Bronchial epithelial cell (primary cell): Measurements from ENCODE around the gene KDM4B. TPM values are rescaled to one million over a fixed set of nuclear protein-coding genes. Genes with fewer than 3 reads are reported as not detected.

Source experiments
- DNase-seq: peaks from one replicate; pipeline ENCODE4 v3.0.0-alpha.2; 2010; ENCODE audit warnings: low read depth
- FAIRE-seq: peaks from 2 replicates; lab custom pipeline; 2011; peaks lifted over from hg19 to GRCh38; lab: Jason Lieb, UNC
- H3K27me3 ChIP-seq: 2 replicates; pipeline ENCODE4 v1.5.1; 2011; ENCODE audit warnings: low read length; ENCODE audit not compliant: control insufficient read depth, insufficient read depth
- H3K36me3 ChIP-seq: 2 replicates; pipeline ENCODE4 v1.5.1; 2011; ENCODE audit warnings: low read length; ENCODE audit not compliant: control insufficient read depth, insufficient read depth
- H3K4me3 ChIP-seq: 2 replicates; pipeline ENCODE4 v1.5.1; 2011; ENCODE audit warnings: mild to moderate bottlenecking, low read depth, low read length, control low read depth
- total RNA-seq: library from RNA; depleted of rRNA; stranded (reverse); fragments of >200 nt; gene quantifications from 2 replicates; pipeline ENCODE4 v1.2.1, GENCODE V29; 2014
- TF ChIP-seq, protein P1 (sequence below): IDR thresholded peaks from 2 replicates; pipeline ENCODE4 v1.5.1; 2011; ENCODE audit warnings: mild to moderate bottlenecking, moderate library complexity, low read length, control low read depth, inconsistent platforms; ENCODE audit not compliant: insufficient read depth, severe bottlenecking

KDM4B gene
- total RNA-seq, 1 donor from 2014 or later: 12.6 TPM

DNA sequence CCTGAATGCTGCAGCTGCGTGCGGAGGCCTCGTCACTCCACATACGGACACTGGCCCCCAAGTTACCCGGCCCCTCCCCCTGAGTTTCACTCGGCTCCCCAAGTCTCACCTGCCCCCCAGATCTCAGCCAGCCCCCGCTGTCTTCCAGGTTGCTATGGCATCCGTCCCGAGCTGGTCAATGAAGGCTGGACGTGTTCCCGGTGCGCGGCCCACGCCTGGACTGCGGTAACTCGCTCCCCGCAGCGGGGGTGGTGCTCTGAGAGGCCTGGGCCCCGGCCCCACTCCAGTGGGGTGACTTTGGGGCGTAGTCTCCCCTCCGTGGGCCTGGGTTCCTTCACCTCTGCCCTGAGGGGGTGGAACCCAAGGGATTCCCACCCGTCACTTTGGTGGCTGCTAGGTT, 168.2 kb downstream of the KDM4B start:
- no peak overlapping the region for H3K4me3 ChIP-seq
- H3K27me3 ChIP-seq: no peaks in the 10 kb centered on the region
- no peak for DNase-seq
- no peak for FAIRE-seq
- TF ChIP-seq, protein P1, sequence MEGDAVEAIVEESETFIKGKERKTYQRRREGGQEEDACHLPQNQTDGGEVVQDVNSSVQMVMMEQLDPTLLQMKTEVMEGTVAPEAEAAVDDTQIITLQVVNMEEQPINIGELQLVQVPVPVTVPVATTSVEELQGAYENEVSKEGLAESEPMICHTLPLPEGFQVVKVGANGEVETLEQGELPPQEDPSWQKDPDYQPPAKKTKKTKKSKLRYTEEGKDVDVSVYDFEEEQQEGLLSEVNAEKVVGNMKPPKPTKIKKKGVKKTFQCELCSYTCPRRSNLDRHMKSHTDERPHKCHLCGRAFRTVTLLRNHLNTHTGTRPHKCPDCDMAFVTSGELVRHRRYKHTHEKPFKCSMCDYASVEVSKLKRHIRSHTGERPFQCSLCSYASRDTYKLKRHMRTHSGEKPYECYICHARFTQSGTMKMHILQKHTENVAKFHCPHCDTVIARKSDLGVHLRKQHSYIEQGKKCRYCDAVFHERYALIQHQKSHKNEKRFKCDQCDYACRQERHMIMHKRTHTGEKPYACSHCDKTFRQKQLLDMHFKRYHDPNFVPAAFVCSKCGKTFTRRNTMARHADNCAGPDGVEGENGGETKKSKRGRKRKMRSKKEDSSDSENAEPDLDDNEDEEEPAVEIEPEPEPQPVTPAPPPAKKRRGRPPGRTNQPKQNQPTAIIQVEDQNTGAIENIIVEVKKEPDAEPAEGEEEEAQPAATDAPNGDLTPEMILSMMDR: no peak
- peaks cover 50% of the 10 kb centered on the region for H3K36me3 ChIP-seq

- TF ChIP-seq, protein P1: peak; percentile 11
- H3K4me3 ChIP-seq: no peak overlapping the region
- no peak for DNase-seq
- no peaks in the 10 kb centered on the region for H3K27me3 ChIP-seq
- H3K36me3 ChIP-seq: peaks cover 51% of the 10 kb centered on the region
- FAIRE-seq: no peak
Measured at GRCh38 chr19:5137571-5138124, 168.7 kb downstream of the KDM4B start.

- TF ChIP-seq, protein P1: no peak
- FAIRE-seq: peak; percentile 28
- DNase-seq: peak; percentile 25
- H3K36me3 ChIP-seq: peaks cover 44% of the 10 kb centered on the region
- H3K27me3 ChIP-seq: no peaks in the 10 kb centered on the region
- no peak overlapping the region for H3K4me3 ChIP-seq
Measured at GRCh38 chr19:5138606-5139582, 170.0 kb downstream of the KDM4B start.

- TF ChIP-seq, protein P1: no peak
- no peak for DNase-seq
- peaks cover 41% of the 10 kb centered on the region for H3K36me3 ChIP-seq
- peak; percentile 13 for FAIRE-seq
- no peaks in the 10 kb centered on the region for H3K27me3 ChIP-seq
- H3K4me3 ChIP-seq: no peak overlapping the region
Measured at GRCh38 chr19:5139583-5140325, 170.8 kb downstream of the KDM4B start.

- Histone ChIP-seq H3K4me3 (no peak overlapping the region), H3K27me3 (no peaks in the 10 kb centered on the region), H3K36me3 (peaks cover 38% of the 10 kb centered on the region)
- DNase-seq: peak; percentile 31
- no peak for FAIRE-seq
- TF ChIP-seq, protein P1: no peak
Measured at GRCh38 chr19:5141129-5141849, 172.4 kb downstream of the KDM4B start.
